Skin epidermis (tissue), 12 donors: ENCODE measurements around the gene GET3.
"Not testable (repeated sequence)": the region's sequence is repeated elsewhere in the genome, so short reads cannot be mapped to it uniquely, and the experiment has no call there.

ENCODE experiments used
- H3K27ac ChIP-seq, 21 experiments: fragments of 200-600 bp; sonication (generic) in 11 of 21; one replicate each; pipeline ENCODE4 v1.5.0; 2020; ENCODE audit warnings: mild to moderate bottlenecking in 3 of 21, inconsistent platforms in 2 of 21, moderate library complexity in 2 of 21
- H3K4me3 ChIP-seq, 7 experiments: fragments of 200-600 bp; sonication (generic) in 2 of 7; one replicate each; pipeline ENCODE4 v1.5.0; 2020; ENCODE audit warnings: inconsistent platforms in 2 of 7, mild to moderate bottlenecking in 2 of 7, moderate library complexity in 1 of 7

The GET3 gene

DNA sequence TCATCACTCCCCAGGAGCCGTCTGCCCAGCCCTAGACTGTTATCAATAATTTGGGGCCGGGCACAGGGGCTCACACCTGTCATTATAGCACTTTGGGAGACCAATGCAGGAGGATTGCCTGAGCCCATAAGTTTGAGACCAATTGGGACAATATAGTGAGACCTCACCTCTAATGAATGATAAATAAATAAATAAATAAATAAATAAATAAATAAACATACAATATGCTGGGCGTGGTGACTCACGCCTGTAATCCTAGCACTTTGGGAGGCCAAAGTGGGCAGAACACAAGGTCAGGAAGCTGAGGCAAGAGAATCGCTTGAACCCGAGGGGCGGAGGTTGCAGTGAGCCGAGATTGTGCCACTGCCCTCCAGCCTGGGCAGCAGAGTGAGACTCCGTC is 24.0 kb upstream of the GET3 start:
- H3K27ac ChIP-seq, H3K4me3 ChIP-seq: not testable (repeated sequence)

DNA sequence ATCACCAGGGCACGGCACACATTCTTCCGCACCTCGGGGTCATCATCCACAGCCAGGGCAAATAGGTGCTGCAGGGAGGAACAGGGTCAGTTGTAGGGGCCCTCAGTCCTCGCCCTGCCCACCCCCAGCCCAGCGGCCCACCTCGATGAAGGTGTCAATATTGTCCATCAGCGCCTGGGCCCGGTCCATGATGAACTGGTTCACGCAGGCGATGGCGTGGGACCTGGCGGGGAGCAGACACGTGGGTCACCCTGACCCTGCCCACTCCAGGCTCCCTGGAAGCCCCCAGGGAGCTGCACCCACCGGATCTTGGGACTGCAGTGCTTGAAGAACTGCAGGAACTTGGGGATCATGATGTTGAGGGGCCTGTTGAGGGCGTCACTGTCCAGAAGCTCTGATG is 22.2 kb upstream of the GET3 start:
- Histone ChIP-seq H3K4me3 (no peak overlapping the region), H3K27ac (no peak overlapping the region)

GRCh38 chr19:12715929-12716328 is 21.4 kb upstream of the GET3 start:
- Histone ChIP-seq H3K4me3 (no peak overlapping the region), H3K27ac (no peak overlapping the region)

DNA sequence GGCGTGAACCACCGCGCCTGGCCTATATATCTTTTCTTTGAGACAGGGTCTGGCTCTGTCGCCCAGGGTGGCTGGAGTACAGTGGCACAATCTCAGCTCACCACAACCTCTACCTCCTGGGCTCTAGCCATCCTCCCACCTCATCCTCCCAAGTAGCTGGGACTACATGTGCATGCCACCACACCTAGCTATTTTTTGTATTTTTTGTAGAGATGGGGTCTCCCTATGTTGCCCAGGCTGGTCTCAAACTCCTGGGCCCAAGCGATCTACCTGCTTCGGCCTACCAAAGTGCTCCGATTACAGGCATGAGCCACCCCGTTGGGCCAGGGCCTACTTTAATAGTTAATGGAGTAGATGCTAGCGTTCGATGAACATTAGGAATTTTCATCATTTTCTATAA is 17.0 kb upstream of the GET3 start:
- Histone ChIP-seq H3K27ac (peak overlapping the region in 15 of 21 experiments; percentile 92 to 98 (median 97)), H3K4me3 (peak overlapping the region; percentile 70 to 94 (median 81))

- Histone ChIP-seq H3K27ac (peak overlapping the region; percentile 91 to 99 (median 97)), H3K4me3 (peak overlapping the region; percentile 70 to 94 (median 81))
These were observed 16.2 kb upstream of the GET3 start for GRCh38 chr19:12720851-12721655.

DNA sequence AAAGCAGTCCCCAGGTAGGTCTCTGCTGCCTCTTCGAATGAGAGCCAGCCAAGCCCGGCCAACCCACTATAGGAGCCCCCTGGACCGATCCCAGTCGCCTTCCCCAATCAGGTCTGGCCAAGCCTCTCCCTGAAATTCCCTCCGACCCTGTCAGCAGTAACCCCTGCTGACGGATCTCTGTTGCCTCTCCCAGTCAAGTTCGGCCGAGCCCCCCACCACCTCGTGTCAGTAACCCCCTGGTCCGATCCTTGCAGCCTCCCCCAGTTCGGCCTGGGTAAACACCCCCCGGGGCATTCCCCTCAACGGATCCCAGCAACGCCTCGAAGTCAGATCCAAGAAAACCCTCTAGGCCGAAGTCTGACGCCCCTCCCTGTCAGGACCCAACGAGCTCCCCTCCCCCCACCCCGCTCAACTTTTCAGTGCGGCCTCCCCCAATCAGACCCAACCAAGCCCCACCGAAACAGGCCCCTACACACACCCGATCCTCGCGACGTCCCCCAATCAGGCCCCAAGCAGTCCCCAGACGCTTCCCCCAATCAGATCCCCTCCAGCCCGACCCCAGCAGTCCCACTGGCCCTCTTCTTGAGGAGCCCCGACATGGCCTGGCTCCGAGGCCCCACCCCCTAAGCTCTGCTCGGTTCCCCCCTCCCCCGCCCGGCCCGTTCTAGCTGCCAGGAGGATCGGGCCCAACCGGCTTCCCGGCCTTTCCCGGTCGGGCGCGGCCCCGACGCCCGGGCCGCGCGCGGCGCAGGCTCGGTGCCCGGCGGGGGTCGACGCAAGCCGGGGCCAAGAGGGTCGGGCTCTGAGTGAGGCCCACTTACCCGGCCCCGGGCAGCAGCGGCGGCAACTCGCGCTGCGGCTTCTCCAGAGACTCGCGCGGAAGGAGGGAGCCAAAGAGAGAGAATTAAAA is 15.4 kb upstream of the GET3 start:
- H3K4me3 ChIP-seq: peak overlapping the region; percentile 70 to 94 (median 81)
- peak overlapping the region; percentile 91 to 99 (median 97) for H3K27ac ChIP-seq

DNA sequence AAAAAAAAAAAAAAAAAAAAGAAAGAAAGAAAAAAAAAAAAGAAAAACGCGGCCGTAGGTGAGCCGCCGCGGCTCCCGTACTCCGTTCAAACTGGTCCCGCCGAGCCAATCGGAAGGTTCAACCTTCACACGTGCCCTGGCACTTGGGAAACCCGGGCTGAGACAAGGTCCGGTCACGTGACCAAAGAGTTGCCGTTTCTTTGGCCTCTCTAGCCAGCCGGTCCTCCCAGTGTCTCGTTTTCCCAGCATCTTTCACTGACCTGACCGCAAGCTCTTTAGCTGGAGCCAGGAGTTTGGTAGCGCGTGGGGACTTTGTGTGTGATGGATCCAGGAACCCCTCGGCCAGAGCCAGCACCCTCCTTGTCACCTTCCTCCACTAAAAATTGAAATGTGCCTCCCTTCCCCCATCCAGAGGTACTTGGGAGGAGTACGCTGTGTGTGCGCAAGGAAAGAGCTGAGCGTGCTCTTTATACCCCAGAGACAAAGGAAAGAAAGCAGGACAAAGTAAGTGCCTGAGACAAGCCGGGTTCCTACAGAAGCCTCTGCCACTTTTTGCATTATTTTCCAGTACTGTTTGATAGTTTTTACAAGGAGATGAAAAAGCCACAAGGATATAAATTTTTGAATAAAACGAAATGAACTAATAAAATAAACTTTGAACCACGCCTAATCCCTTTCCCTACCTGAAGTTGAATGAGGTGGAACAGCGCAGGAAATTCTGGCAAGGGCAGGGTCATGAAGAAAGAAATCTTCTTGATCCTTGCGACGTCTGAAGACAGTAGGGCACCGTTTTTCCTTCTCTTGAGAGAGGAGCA is 14.5 kb upstream of the GET3 start:
- Histone ChIP-seq H3K4me3 (peak overlapping the region; percentile 70 to 94 (median 81)), H3K27ac (peak overlapping the region; percentile 91 to 99 (median 97))

DNA sequence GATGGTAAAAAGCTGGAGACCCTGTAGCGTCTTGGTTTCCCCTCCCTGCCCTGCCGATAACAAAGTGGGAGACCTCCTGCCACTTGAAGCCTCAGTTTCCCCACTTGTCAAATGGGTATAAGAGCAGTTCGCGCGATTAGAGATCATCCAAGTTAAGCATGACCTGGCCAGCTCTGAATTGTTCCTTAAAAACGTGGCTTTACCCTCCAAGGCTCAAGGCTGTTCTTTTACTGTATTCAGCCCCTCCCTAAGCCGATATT is 14.0 kb upstream of the GET3 start:
- Histone ChIP-seq H3K4me3 (peak overlapping the region; percentile 70 to 94 (median 81)), H3K27ac (peak overlapping the region; percentile 19 to 99 (median 96))

GRCh38 chr19:12723641-12724426 is 13.5 kb upstream of the GET3 start, which contains the start of gene TNPO2:
Gene TNPO2 (minus strand): TSS chr19:12723932. CDS start chr19:12720977, 2,955 bp downstream.
- Histone ChIP-seq H3K4me3 (peak within 1 kb of the TSS; percentile 70 to 94 (median 81)), H3K27ac (peak within 1 kb of the TSS; percentile 19 to 99 (median 96))

DNA sequence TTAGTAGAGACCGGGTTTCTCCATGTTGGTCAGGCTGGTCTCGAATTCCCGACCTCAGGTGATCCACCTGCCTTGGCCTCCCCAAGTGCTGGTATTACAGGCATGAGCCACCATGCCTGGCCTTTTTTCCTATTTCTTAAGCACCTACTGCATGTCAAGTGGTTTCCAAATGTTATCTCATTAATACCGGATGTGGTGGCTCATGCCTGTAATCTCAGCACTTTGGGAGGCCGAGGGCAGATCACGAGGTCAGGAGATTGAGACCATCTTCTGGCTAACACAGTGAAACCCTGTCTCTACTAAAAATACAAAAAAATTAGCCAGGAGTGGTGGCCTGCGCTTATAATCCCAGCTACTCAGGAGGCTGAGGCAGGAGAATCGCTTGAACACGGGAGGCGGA is 11.7 kb upstream of the GET3 start:
- H3K4me3 ChIP-seq, H3K27ac ChIP-seq: not testable (repeated sequence)

DNA sequence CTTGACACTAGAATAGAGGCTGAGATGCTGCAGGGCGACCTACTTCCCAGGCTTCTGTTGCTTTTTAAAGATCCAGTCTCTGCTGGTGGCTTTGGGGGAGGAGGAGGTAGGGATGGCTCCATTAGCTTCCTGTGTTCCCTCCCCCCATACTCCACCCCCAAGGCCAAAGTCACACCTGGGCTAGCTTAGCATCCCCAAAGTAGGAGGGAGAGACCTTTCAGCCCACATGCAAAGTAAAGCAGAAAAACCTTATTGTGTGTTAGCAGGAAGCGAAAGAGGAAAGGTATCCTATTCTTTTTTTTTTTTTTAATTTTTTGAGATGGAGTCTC is 10.3 kb upstream of the GET3 start:
- no peak overlapping the region for H3K27ac ChIP-seq
- H3K4me3 ChIP-seq: no peak overlapping the region

DNA sequence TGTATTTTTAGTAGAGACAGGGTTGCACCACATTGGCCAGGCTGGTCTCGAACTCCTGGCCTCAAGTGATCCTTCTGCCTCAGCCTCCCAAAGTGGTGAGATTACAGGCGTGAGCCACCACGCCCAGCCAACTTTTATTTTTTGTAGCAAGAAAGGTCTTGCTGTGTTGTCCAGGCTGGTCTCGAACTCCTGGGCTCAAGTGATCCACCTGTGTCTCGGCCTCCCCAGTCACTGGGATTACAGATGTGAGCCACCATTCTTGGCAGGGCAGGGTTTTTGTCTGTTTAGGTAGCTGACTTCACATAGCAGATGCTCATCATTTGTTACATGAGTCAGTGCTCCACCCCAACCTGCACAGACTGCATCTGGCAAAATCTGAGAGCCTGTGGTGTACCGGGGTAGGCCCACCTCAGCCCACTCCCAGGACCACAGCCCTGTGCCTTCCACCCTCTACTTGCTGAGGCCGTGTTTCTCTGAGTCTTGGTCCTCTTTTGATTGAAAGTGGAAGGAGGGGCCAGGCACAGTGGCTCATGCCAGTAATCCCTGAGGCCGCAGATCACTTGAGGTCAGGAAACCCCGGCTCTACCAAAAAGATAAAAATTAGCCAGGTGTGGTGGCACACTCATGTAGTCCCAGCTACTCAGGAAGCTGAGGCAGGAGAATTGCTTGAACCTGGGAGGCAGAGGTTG is 9.4 kb upstream of the GET3 start:
- no peak overlapping the region for H3K27ac ChIP-seq
- H3K4me3 ChIP-seq: no peak overlapping the region

- H3K27ac ChIP-seq: no peak overlapping the region
- H3K4me3 ChIP-seq: no peak overlapping the region
These were observed 7.2 kb upstream of the GET3 start for GRCh38 chr19:12730064-12730463.

GRCh38 chr19:12731337-12731736 is 6.0 kb upstream of the GET3 start:
- Histone ChIP-seq H3K4me3 (no peak overlapping the region), H3K27ac (no peak overlapping the region)

DNA sequence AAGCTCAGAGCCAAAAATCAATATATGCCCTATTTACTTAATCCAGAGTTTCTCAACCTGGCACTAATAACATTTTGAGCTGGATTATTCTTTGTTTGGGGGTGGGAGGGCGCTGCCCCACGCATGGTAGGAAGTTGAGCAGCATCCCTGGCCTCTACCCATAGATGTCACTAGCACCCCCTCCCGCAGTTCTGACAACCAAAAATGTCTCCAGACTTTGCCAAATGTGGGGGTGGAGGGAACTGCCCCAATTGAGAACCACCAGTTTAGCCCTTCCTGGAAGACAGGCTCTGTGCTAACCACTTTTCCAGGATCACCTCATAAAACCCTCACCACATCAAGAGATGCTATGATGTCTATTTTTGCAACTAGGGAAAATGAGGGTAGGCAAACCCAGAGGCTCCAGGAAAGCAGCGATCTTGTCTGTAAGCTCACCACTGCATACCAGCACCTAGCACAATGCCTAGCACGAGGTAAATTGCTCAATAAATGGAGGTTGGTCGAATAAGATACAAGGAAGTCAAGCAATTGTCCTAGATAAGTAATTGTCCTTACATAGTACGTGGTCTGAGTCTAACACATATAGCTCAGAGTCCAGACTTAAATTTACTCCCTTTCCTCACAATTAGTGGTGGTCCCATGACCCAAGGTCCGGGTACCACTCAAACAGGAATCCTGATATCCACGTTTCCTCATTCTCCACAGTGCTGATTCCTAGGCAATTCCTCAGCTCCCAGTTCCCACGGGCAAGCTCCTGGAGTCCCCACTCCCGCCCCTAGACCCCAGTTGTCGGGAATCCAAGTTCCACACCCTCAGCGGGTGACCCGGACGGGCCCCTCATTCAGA is 3.7 kb upstream of the GET3 start:
- peak overlapping the region; percentile 61 to 100 (median 88) for H3K4me3 ChIP-seq
- peak overlapping the region; percentile 63 to 100 (median 96) for H3K27ac ChIP-seq

DNA sequence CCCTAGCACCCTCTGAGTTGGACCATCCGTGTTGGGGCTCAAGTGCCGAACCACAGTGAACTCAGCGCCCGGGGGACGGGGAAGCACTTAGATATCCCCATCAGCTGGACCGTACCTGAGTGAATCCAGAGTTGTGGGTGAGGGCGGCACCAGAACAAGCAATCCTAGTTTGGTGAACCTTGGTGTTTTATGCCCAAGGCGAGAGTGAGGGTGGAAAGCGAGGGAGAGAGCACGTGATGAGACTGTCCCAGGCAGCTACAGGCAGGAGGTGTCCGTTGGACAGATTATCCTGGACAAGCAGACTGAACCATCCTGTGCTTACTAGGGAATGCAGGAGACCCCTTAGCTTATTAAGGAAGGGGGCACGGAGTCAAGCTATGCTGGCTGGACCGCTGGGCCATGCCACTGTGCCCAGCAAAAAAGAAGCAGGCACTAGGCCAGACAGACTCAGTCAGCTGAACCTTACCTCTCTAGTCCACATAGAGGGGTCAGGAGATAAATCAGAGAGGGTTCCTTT is 596 bp downstream of the GET3 start:
- peak overlapping the region in 20 of 21 experiments; percentile 85 to 99 (median 96) for H3K27ac ChIP-seq

DNA sequence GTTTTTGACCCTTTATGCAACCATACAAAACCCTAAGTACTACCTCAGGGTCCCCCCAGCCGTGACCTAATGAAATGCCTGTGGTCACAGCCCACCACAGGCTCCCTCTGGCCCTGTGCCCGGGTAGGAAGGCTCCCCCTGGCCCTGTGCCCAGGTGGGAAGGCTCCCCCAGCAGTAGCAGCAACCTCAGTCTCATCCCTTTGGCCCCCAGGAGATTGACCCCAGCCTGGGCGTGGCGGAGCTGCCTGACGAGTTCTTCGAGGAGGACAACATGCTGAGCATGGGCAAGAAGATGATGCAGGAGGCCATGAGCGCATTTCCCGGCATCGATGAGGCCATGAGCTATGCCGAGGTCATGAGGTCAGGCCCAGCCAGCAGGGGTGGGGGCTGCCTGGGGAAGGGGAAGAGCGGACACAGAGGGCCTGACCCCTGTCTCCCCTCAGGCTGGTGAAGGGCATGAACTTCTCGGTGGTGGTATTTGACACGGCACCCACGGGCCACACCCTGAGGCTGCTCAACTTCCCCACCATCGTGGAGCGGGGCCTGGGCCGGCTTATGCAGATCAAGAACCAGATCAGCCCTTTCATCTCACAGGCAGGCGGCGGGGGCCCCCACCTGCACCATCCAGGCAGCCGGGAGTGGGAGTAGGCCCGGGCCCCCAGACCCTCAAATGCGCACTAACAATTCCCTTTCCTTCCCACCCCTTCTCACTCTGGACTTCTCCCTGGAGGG is 8.0 kb downstream of the GET3 start:
- Histone ChIP-seq H3K4me3 (no peak overlapping the region), H3K27ac (no peak overlapping the region)

More for the DNA sequence above, 596 bp downstream of the GET3 start:
- H3K4me3 ChIP-seq: peak overlapping the region; percentile 69 to 91 (median 85)
